HepG2 (cell line): Measurements from ENCODE around the gene RAPGEF2.

ENCODE experiments used
- ADNP ChIP-seq: sonication (generic); formaldehyde crosslinking; IDR thresholded peaks from 2 replicates; pipeline ENCODE4 v1.4.0; 2020; ENCODE audit warnings: missing genetic modification reagents
- CAMTA2 ChIP-seq: sonication (generic); formaldehyde crosslinking; IDR thresholded peaks from 2 replicates; pipeline ENCODE4 v1.4.0; 2020; ENCODE audit warnings: mild to moderate bottlenecking, missing genetic modification reagents, borderline replicate concordance
- HNRNPLL ChIP-seq: fragments of 200-400 bp; formaldehyde crosslinking; IDR thresholded peaks from 2 replicates; pipeline ENCODE4 v1.6.1; 2017; ENCODE audit warnings: mild to moderate bottlenecking, low read depth, low read length; ENCODE audit not compliant: poor library complexity, severe bottlenecking
- NR1H2 ChIP-seq: sonication (generic); formaldehyde crosslinking; IDR thresholded peaks from 2 replicates; pipeline ENCODE4 v1.8.1; 2022; ENCODE audit warnings: low read depth, missing genetic modification reagents, borderline replicate concordance
- POLR2A ChIP-seq, 2 experiments: IDR thresholded peaks; 2 replicates each; pipeline ENCODE4 v1.6.1; 2011; ENCODE audit warnings: low read depth in 2 of 2, low read length in 2 of 2, mild to moderate bottlenecking in 1 of 2, moderate library complexity in 1 of 2; ENCODE audit not compliant: insufficient read depth in 1 of 2
- POLR2AphosphoS5 ChIP-seq: IDR thresholded peaks from 2 replicates; pipeline ENCODE4 v1.6.1; 2012; ENCODE audit warnings: low read depth, low read length
- SMAD1 ChIP-seq: sonication (generic); formaldehyde crosslinking; IDR thresholded peaks from 2 replicates; pipeline ENCODE4 v1.4.0; 2020; ENCODE audit warnings: missing genetic modification reagents, low read depth, mild to moderate bottlenecking, borderline replicate concordance
- SP140L ChIP-seq: sonication (generic); formaldehyde crosslinking; IDR thresholded peaks from 2 replicates; pipeline ENCODE4 v1.4.0; 2020; ENCODE audit warnings: missing genetic modification reagents, borderline replicate concordance
- STAG1 ChIP-seq: sonication (generic); formaldehyde crosslinking; IDR thresholded peaks from 2 replicates; pipeline ENCODE4 v1.4.0; 2020; ENCODE audit warnings: missing genetic modification reagents
- ZNF83 ChIP-seq: sonication (generic); formaldehyde crosslinking; IDR thresholded peaks from 2 replicates; pipeline ENCODE4 v1.4.0; 2020; ENCODE audit warnings: missing genetic modification reagents, mild to moderate bottlenecking, borderline replicate concordance
- TF ChIP-seq, protein P1 (sequence below): sonication (generic); formaldehyde crosslinking; IDR thresholded peaks from 2 replicates; pipeline ENCODE4 v1.5.1; 2020; ENCODE audit warnings: missing genetic modification reagents, mild to moderate bottlenecking, borderline replicate concordance
- TF ChIP-seq, protein P2 (sequence below): sonication (generic); formaldehyde crosslinking; IDR thresholded peaks from 2 replicates; pipeline ENCODE4 v1.5.0; 2020; ENCODE audit warnings: mild to moderate bottlenecking, missing genetic modification reagents, moderate library complexity

DNA sequence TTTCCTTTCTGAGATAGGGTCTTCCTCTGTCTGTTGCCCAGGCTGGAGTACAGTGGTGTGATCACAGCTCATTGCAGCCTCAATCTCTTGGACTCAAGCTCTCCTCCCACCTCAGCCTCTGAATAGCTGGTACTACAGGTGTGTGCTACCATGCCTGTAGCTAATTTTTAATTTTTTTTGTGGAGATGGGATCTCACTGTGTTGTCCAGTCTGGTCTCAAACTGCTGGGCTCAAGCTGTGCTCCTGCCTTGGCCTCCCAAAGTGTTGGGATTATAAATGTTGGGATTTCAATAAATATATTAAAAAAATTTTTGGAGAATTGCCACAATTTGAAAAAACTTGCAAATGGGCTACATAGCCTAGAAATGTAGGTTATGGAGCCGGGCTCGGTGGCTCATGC lies 18.5 kb downstream of the RAPGEF2 start:
- TF ChIP-seq HNRNPLL (no peak), ZNF83 (CRISPR knock-in tag) (no peak), ADNP (CRISPR knock-in tag) (no peak), POLR2AphosphoS5 (no peak), SMAD1 (no peak), CAMTA2 (no peak), POLR2A (IDR thresholded peaks at IDR 0.05; ENCODE audit: insufficient read depth in 1 of 2, low read depth in 2 of 2, low read length in 2 of 2) (no peak), STAG1 (CRISPR knock-in tag) (no peak), NR1H2 (CRISPR knock-in tag) (no peak), SP140L (CRISPR knock-in tag) (no peak)
- TF ChIP-seq, protein P1, sequence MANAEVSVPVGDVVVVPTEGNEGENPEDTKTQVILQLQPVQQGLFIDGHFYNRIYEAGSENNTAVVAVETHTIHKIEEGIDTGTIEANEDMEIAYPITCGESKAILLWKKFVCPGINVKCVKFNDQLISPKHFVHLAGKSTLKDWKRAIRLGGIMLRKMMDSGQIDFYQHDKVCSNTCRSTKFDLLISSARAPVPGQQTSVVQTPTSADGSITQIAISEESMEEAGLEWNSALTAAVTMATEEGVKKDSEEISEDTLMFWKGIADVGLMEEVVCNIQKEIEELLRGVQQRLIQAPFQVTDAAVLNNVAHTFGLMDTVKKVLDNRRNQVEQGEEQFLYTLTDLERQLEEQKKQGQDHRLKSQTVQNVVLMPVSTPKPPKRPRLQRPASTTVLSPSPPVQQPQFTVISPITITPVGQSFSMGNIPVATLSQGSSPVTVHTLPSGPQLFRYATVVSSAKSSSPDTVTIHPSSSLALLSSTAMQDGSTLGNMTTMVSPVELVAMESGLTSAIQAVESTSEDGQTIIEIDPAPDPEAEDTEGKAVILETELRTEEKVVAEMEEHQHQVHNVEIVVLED (CRISPR knock-in tag) = no peak
- TF ChIP-seq, protein P2, sequence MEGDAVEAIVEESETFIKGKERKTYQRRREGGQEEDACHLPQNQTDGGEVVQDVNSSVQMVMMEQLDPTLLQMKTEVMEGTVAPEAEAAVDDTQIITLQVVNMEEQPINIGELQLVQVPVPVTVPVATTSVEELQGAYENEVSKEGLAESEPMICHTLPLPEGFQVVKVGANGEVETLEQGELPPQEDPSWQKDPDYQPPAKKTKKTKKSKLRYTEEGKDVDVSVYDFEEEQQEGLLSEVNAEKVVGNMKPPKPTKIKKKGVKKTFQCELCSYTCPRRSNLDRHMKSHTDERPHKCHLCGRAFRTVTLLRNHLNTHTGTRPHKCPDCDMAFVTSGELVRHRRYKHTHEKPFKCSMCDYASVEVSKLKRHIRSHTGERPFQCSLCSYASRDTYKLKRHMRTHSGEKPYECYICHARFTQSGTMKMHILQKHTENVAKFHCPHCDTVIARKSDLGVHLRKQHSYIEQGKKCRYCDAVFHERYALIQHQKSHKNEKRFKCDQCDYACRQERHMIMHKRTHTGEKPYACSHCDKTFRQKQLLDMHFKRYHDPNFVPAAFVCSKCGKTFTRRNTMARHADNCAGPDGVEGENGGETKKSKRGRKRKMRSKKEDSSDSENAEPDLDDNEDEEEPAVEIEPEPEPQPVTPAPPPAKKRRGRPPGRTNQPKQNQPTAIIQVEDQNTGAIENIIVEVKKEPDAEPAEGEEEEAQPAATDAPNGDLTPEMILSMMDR (CRISPR knock-in tag) = no peak
